ENCODE data around the gene YIPF4.
"Not testable (repeated sequence)": the region's sequence is repeated elsewhere in the genome, so short reads cannot be mapped to it uniquely, and the experiment has no call there.

YIPF4 gene

DNA sequence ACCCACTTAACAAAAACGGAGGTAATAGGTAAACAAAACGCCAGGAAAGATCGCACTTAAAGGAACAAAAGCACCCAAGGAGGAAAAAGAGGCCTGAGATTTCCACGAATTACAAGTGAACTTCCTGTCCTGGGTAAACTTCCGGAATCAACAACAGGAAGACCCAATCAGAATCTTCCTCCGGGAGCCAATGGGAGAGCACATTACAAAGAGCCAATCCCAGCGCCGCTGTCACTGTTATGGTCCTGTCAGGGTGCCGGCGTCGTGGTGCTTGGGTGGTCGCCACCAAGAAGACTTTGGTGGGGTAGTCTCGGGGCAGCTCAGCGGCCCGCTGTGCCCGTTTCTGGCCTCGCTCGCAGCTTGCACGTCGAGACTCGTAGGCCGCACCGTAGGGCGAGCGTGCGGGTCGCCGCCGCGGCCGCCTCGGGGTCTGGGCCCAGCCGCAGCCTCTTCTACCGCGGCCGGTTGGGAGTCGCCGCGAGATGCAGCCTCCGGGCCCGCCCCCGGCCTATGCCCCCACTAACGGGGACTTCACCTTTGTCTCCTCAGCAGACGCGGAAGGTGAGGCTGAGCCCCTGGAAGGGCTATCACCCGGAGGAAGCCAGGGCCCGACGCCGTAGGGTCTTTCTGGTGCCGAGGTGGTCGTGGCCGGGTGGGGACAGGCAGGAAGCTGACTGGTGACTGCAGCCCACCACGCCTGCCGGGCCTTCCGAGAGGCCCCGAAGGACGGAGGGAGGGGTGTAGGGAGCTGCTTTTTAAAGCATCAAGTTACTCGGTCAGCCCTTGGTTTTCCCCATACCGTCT is at the start of gene YIPF4:
TSS of gene YIPF4 (plus strand) at position 231 of the 804 bp plus-strand sequence. CDS start at position 483, 252 bp downstream.
- peak; percentile 73 for DNase-seq

DNA sequence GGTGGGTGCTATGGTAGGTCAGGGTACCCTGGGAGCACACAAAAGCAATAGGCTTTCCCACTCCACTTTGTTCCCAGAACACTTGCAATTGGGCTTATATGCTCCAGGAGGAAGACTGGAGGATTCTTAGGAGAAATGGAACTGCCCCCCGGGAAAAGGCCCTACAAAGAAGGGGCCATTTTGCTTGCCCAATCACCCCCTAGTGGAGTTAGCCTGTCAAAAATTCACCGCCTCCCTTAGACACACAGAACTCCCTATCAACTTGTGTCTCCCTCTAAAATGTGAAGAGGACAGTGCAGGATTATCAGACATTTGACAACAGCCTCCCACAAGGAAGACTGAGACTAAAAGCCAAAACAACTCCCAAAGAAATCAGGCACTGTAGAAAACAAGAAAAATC is 49.5 kb upstream of the YIPF4 start:
- no peak for DNase-seq

DNA sequence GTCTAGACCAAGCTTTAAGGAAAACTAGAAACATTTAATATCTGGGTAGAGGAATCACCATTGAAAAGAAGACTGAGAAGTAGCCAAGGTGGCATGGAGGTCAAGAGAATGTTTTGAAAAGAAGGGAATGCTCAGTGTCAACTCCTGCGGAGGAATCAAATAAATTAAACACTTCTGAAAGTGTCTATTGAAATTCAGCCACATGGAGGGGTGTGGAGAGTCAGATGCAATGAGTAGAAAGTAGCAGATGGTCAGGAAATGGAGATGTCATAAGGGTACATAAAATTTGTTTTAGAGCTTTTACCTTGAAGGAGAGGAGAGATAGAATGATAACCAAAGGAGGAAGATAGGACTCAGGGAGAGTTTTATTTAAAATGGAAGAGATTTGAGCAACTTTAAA is 48.1 kb upstream of the YIPF4 start:
- no peak for DNase-seq

DNA sequence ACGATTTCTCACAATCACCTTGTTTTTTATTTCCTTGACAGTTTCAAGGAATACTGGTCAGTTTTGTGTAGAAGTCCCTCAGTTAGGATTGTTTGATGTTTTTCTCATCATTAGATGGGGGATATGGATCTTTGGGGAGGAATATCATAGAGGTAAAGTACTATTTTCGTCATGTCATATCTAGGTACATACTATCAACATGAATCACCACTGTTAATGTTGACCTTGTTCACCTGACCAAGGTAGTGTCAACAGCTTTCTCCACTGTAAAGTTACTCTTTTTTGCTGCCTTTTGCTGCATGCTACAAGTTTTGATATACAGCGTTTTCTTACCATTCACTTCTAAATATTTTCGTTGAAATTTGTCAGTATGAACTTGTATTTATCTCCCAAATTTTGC is 45.7 kb upstream of the YIPF4 start:
- DNase-seq = no peak

DNA sequence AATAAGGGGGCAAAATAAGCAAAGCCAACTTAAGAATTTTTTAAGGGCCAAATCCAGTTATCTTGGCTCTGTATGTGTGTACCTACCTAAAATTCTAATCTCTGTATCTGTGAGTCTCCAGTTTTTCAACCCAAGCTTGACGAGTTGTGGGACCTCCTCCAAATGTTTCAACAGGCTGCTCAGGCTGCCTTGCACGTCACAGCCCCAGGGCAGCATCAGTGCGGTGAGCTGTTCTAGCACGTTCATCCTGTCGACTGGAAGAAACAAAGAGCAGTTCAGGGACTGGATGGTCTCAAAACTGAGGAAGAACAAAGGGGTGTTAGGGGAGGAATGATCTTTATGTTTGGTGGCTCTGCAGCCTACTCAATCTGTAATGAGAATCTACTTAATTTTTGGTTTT is 42.4 kb upstream of the YIPF4 start:
- DNase-seq = no peak

- DNase-seq = no peak
Measured at GRCh38 chr2:32237488-32237887, 40.2 kb upstream of the YIPF4 start.

DNA sequence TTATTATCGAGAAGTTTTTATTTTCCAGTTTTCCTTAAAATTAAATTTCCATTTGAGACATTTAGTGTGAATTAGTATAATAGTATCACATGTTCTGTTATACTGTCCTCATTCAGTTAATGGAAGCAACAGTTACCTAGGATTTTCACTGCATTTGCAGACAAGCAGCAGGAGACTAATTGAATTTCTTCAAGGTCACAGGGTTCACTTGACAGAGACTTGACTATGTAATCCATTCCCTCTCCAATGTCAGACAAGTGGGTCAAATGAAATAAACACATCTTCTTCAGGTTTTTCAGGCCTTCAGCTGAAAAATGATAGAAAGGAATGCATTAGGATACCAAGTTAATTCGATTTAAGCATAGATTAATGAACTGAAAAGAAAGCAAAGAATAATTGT is 39.7 kb upstream of the YIPF4 start:
- DNase-seq = no peak

DNA sequence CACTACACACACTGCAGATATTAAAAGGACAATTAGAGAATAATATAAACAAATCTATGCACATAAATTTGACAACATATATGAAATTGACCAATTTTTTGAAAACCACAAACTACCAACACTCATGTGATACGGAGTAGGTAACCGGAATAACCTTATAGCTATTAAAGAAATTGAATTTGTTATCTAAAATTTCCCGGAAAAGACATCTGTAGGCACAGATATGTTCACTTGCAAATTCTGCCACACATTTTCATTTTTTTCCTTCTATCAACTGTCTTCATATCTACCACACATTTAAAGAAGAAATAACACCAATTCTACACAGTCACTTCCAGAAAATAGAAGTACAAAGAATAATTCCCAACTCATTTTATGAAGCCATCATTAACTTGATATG is 35.4 kb upstream of the YIPF4 start:
- no peak for DNase-seq

DNA sequence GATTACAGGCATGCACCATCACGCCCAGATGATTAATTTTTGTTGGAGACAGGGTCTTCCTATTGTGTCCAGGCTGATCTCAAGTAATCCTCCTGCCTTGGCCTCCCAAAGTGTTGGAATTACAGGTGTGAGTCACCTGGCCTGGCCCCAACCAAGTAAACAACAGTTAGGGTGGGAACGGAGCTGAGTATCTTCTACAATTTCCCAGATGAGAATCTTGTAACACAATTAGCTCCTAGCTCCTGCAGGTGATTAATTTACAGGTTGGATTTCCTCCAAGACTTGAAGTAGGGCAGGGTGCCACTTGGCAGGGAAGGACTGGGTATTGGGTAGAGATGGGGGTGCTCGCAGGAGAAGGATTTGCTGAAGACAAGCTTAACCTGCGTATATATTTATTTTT is 30.8 kb upstream of the YIPF4 start:
- no peak for DNase-seq

GRCh38 chr2:32248299-32248698 is 29.4 kb upstream of the YIPF4 start:
- no peak for DNase-seq

DNA sequence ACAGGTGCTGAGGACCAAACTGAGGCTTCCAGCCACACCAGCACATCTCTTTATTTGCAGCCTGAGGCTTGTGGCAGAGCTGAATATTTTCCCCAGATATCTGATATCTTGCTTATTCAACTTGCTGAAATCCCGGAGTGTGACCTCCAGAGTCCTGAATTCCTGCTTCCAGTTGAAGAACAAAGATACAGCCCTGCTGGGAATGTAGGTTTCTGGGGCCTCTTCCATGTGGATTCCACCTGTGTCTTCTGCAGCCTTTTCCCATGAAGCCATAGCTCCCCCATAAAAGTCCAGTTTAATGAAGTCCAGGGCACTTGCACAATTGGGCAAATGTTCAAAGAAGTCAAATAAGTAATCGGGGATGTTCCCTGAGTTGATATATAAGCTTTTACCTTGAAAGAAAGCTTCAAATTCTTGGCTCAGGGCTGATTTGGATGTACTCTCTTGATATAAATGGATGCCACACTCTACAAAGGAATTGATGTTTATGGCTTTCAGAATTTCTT is 27.9 kb upstream of the YIPF4 start:
- DNase-seq = no peak

DNA sequence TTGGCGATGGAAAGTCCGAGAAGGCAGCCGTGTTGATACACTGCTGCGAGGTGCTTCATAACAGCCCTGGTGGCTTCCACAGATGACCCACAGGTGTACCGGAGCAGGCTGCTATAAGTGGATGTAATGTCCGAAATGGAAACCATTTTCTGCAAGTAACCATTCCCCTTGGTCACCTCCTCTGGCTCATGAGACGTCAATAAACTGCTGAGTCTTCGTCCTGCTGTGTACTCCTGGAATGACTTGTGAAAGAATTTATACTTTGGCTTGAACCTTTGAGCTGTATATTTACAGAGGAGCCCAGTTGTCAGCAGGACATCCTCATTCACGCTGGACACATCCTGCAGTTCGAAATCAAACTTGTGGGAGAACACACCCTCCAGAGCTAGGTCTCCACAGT is 27.4 kb upstream of the YIPF4 start:
- no peak for DNase-seq

- no peak for DNase-seq
Measured at GRCh38 chr2:32258242-32258641, 19.5 kb upstream of the YIPF4 start.

GRCh38 chr2:32260376-32260775 is 17.3 kb upstream of the YIPF4 start:
- no peak for DNase-seq

DNA sequence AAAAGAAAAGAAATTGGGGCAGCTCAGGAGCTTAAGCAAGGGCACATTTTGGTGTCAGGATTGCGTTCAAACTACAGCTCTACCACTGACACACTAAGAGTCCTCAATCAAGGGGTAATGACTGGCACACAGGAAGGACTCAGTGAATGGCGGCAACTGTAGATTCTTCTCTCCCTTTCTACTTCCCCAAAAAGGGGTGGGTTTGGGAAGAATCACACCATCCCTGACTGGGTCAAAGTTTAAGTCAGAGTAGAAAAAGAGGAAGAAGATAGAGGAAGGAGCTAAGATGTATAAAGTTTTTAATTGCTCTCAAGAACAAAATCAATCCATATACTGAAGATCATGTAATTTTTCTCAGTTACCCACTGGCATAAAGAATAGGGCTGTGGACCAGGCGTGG is 15.6 kb upstream of the YIPF4 start:
- peak; percentile 72 for DNase-seq

DNA sequence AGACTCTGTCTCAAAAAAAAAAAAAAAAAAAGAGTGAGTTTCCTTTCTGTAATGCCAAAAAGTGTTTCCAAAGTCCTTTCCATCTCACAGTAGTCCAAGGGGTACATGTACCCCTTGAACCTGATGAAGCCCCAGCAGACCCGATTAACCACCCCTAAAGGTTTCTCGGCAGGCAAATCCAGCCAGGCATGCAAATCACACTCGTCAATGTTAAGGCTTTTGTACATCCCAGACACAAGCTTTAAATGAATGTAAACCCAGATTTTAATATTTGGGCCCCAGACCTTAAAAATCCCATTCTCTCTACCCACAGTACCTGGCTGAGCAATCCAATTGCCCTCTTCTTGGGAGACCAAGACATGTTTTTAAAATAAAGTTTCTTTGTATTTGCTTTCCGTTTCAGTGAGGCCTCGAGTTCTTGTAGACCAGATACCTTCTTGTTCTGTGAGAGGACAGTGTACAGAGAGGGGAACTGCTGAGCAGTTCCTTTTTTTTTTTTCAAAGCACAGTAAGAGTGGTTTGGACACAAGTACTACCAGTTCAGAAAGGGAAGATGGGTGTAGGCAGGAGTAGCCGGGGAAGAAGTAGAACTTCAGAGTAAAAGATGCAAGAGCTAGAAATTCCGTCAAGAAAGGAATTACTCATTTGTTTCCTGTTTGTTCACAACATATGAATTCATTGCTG is 13.1 kb upstream of the YIPF4 start, which contains the start of gene NLRC4:
TSS of gene NLRC4 (minus strand) at position 465 of the 684 bp plus-strand sequence. CDS start 8,111 bp downstream, outside the sequence.
- peak; percentile 89 for DNase-seq

DNA sequence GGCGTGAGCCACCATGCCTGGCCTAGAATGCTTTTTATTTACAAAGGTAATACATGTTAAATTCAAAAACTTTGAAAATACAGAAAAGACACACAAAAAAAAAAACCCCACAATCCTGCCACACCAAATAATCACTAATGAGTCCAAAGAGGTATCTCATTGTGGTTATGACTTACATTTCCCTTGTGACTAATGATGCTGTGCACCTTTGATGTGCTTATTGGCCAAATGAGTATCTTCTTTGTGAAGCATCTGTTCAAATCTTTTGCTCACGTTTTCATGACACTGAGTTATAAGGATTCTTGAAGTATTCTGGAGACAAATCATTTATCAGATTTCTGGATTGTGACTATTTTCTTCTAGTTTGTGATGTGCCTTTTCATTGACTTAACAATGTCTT is 6.6 kb upstream of the YIPF4 start:
- DNase-seq = no peak

GRCh38 chr2:32272279-32272678 is 5.4 kb upstream of the YIPF4 start:
- no peak for DNase-seq

DNA sequence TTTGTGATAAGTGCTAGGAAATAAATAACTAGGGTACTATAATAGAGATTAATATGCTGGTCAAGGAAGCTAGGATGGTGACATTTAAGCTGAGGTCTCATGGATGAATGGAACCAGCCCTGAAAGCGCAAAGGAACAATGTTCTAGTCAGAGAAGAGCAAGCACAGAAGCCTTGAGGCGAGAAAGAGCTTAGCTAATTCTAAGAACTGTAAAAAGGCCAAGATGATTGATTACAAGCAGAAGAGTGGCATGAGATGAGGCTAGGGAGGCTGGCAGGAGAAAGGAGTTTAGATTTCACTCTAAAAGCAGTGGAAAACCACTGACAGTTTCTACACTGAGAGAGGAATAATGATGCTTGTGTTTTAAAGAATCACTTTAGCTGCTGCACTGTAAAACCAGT is 3.4 kb upstream of the YIPF4 start:
- DNase-seq = no peak

DNA sequence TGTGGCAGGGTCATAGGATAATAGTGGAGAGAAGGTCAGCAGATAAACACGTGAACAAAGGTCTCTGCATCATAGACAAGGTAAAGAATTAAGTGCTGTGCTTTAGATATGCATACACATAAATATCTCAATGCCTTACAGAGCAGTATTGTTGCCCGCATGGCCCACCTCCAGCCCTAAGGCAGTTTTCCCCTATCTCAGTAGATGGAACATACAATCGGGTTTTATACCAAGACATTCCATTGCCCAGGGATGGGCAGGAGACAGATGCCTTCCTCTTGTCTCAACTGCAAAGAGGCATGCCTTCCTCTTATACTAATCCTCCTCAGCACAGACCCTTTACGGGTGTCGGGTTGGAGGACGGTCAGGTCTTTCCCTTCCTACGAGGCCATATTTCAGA is 1.9 kb upstream of the YIPF4 start:
- DNase-seq = not testable (repeated sequence)

GRCh38 chr2:32277363-32277673 is 386 bp upstream of the YIPF4 start:
- no peak for DNase-seq

GRCh38 chr2:32278478-32278853 is 762 bp downstream of the YIPF4 start:
- DNase-seq = no peak

DNA sequence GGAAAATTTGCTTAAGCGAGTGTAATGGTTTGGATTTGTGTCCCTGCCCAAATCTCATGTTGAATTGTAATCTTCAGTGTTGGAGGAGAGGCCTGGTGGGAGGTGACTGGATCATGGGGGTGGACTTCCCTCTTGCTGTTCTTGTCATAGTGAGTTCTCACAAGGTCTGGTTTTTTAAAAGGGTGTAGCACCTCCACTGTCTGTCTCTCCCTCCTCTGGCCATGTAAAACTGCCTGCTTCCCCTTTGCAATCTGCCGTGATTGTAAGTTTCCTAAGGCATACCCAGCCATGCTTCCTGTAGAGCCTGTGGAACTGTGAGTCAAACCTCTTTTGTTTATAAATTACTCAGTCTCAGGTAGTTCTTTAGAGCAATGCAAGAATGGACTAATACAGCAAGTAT is 6.6 kb downstream of the YIPF4 start:
- DNase-seq = no peak

GRCh38 chr2:32289165-32289999 is 11.7 kb downstream of the YIPF4 start:
- DNase-seq = peak; percentile 10
